Measurements from ENCODE around the gene KRT24. TPM values are rescaled to one million over a fixed set of nuclear protein-coding genes. Genes with fewer than 3 reads are reported as not detected.
"Not testable (repeated sequence)": the region's sequence is repeated elsewhere in the genome, so short reads cannot be mapped to it uniquely, and the experiment has no call there.

KRT24 gene
- total RNA-seq = not detected in 2 replicates

DNA sequence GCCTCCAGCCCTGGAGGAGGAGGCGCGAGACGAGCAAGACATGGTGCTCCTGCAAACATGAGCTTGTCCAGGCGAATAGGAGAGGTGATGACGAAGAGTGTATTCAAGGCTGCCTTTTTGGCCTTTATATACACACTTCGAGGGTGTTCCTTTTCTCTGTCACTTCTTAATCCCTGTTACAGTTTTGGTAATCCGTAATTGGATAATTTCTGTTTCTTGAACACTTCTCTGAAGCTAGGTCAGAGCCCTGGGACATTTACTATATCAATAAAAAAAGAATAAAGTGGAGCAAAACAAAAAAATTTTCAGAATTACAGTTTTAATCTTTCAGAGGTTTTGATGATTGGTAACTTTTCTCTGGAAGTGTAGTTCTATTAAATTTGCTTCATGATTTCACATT is at the start of gene KRT24:
TSS of gene KRT24 (minus strand) at position 101 of the 400 bp plus-strand sequence. CDS start at position 42, 59 bp downstream.
- peaks cover 34% of the 10 kb centered on the region for H3K27me3 Mint-ChIP-seq
- no peak within 1 kb of the TSS for H3K27ac Mint-ChIP-seq
- intact Hi-C loops (cut with micrococcal nuclease) = no loop called here
- H3K9me3 Mint-ChIP-seq = no peaks in the 10 kb centered on the region
- DNase-seq = no peak
- H3K4me3 Mint-ChIP-seq = no peak within 1 kb of the TSS
- H3K4me1 Mint-ChIP-seq = no peaks in the 10 kb centered on the region
- H3K36me3 Mint-ChIP-seq (ENCODE audit: low read depth) = no peaks in the 10 kb centered on the region

GRCh38 chr17:40751065-40751464 is 47.5 kb upstream of the KRT24 start:
- Mint-ChIP-seq H3K36me3 (ENCODE audit: low read depth) (no peaks in the 10 kb centered on the region), H3K9me3 (peaks cover 4% of the 10 kb centered on the region), H3K27me3 (peaks cover 37% of the 10 kb centered on the region), H3K27ac (no peak overlapping the region), H3K4me1 (no peaks in the 10 kb centered on the region), H3K4me3 (no peak overlapping the region)
- intact Hi-C loops (cut with micrococcal nuclease) = no loop called here
- DNase-seq = peak; percentile 41

GRCh38 chr17:40750391-40750790 is 46.8 kb upstream of the KRT24 start:
- Mint-ChIP-seq H3K36me3 (ENCODE audit: low read depth) (no peaks in the 10 kb centered on the region), H3K4me1 (no peaks in the 10 kb centered on the region), H3K4me3 (no peak overlapping the region), H3K27ac (no peak overlapping the region), H3K9me3 (peaks cover 4% of the 10 kb centered on the region), H3K27me3 (peaks cover 34% of the 10 kb centered on the region)
- intact Hi-C loops (cut with micrococcal nuclease) = no loop called here
- DNase-seq = no peak

DNA sequence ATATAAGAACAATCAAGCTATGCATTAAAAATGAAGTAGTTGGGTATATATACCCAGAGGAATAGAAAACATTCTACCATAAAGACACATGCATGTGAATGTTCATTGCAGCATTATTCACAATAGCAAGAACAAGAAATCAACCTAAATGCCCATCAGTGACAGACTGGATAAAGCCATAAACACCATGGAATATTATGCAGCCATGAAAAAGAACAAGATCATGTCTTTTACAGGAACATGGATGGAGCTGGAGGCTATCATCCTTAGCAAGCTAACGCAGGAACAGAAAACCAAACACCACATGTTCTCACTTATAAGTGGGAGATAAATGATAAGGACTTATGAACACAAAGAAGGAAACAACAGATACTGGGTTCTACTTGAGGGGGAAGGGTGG is 45.1 kb upstream of the KRT24 start:
- intact Hi-C loops (cut with micrococcal nuclease); H3K36me3 Mint-ChIP-seq (ENCODE audit: low read depth); H3K4me3 Mint-ChIP-seq; DNase-seq; H3K9me3 Mint-ChIP-seq; H3K4me1 Mint-ChIP-seq; H3K27ac Mint-ChIP-seq: not testable (repeated sequence)
- peaks cover 38% of the 10 kb centered on the region for H3K27me3 Mint-ChIP-seq

DNA sequence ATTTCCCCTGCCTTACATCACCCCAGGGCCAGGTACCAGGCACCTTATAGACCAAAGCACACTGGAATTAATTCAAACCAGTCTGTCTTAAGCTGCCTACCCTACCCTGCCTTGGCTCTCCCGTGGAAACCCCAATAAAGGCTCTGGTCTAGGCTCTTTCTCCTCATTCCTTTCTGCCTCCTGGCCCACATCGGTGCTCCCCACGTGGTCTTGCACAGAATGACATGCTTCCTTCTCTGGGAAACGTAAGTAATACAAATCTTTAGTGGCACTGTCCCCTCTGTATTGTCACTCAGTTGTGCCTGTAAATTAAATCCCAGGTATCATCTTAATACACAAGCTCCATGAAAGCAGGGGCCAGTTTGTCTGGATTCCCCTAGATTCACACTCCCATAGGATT is 35.0 kb upstream of the KRT24 start:
- DNase-seq = peak; percentile 32
- no peak overlapping the region for H3K27ac Mint-ChIP-seq
- H3K4me1 Mint-ChIP-seq = no peaks in the 10 kb centered on the region
- peaks cover 6% of the 10 kb centered on the region for H3K9me3 Mint-ChIP-seq
- peaks cover 39% of the 10 kb centered on the region for H3K27me3 Mint-ChIP-seq
- intact Hi-C loops (cut with micrococcal nuclease) = no loop called here
- H3K4me3 Mint-ChIP-seq = no peak overlapping the region
- no peaks in the 10 kb centered on the region for H3K36me3 Mint-ChIP-seq (ENCODE audit: low read depth)

GRCh38 chr17:40735016-40735415 is 31.5 kb upstream of the KRT24 start:
- H3K27me3 Mint-ChIP-seq = peaks cover 47% of the 10 kb centered on the region
- intact Hi-C loops (cut with micrococcal nuclease) = no loop called here
- H3K27ac Mint-ChIP-seq = no peak overlapping the region
- no peaks in the 10 kb centered on the region for H3K4me1 Mint-ChIP-seq
- no peak for DNase-seq
- no peaks in the 10 kb centered on the region for H3K9me3 Mint-ChIP-seq
- H3K36me3 Mint-ChIP-seq (ENCODE audit: low read depth) = no peaks in the 10 kb centered on the region
- H3K4me3 Mint-ChIP-seq = no peak overlapping the region

DNA sequence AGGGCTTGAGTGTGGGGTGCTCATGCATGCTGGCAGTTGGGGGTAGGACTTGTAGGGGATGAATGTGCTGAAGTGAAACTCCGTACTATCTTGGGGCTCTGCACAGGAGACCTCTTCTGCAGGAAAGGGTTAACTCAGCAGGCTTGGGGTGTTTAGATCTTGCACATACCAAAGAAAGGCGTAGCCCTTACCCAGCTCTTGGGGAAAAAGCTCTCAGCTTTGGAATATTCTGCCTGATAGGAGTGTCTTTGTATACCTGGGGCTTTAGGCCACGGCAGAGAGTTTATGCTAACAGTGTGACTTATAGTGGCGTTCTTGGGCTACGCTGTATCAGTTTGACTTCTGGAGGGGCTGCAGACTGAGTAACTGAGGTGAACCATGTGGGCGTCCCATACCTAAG is 30.5 kb upstream of the KRT24 start:
- no peak overlapping the region for H3K27ac Mint-ChIP-seq
- H3K4me3 Mint-ChIP-seq = no peak overlapping the region
- no peak for DNase-seq
- intact Hi-C loops (cut with micrococcal nuclease) = no loop called here
- no peaks in the 10 kb centered on the region for H3K36me3 Mint-ChIP-seq (ENCODE audit: low read depth)
- H3K4me1 Mint-ChIP-seq = no peaks in the 10 kb centered on the region
- H3K9me3 Mint-ChIP-seq = no peaks in the 10 kb centered on the region
- H3K27me3 Mint-ChIP-seq = peaks cover 46% of the 10 kb centered on the region

GRCh38 chr17:40730970-40731369 is 27.4 kb upstream of the KRT24 start:
- H3K4me1 Mint-ChIP-seq = peaks cover 2% of the 10 kb centered on the region
- no peaks in the 10 kb centered on the region for H3K9me3 Mint-ChIP-seq
- no peak for DNase-seq
- H3K27me3 Mint-ChIP-seq = peaks cover 43% of the 10 kb centered on the region
- H3K4me3 Mint-ChIP-seq = no peak overlapping the region
- no peak overlapping the region for H3K27ac Mint-ChIP-seq
- no peaks in the 10 kb centered on the region for H3K36me3 Mint-ChIP-seq (ENCODE audit: low read depth)
- intact Hi-C loops (cut with micrococcal nuclease) = no loop called here

GRCh38 chr17:40727447-40728231 is 24.1 kb upstream of the KRT24 start:
- peaks cover 6% of the 10 kb centered on the region for H3K9me3 Mint-ChIP-seq
- H3K4me1 Mint-ChIP-seq = peaks cover 2% of the 10 kb centered on the region
- H3K27me3 Mint-ChIP-seq = peaks cover 46% of the 10 kb centered on the region
- H3K27ac Mint-ChIP-seq = no peak overlapping the region
- no peak overlapping the region for H3K4me3 Mint-ChIP-seq
- no peaks in the 10 kb centered on the region for H3K36me3 Mint-ChIP-seq (ENCODE audit: low read depth)
- intact Hi-C loops (cut with micrococcal nuclease) = no loop called here
- DNase-seq = no peak

- H3K4me1 Mint-ChIP-seq = peaks cover 2% of the 10 kb centered on the region
- no peak for DNase-seq
- H3K27ac Mint-ChIP-seq = no peak overlapping the region
- peaks cover 6% of the 10 kb centered on the region for H3K9me3 Mint-ChIP-seq
- intact Hi-C loops (cut with micrococcal nuclease) = no loop called here
- no peaks in the 10 kb centered on the region for H3K36me3 Mint-ChIP-seq (ENCODE audit: low read depth)
- H3K4me3 Mint-ChIP-seq = no peak overlapping the region
- H3K27me3 Mint-ChIP-seq = peaks cover 45% of the 10 kb centered on the region
These were observed 23.4 kb upstream of the KRT24 start for GRCh38 chr17:40726919-40727318.

DNA sequence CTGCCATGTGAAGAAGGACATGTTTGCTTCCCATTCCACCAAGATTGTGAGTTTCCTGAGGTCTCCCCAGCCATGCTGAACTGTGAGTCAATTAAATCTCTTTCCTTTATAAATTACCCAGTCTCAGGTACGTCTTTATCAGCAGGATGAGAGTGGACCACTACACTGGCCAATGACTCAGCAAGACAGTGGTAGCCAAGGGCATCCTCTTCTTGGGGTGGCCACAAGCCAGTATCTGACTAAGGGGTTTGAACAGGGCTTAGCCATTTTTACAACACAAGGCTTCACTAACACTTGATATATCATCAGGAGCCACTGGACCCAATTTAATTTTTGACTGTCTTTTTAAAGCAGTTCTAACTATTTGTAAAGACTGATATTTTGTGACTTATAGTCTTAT is 21.1 kb upstream of the KRT24 start:
- no peak for DNase-seq
- H3K27ac Mint-ChIP-seq = no peak overlapping the region
- peaks cover 45% of the 10 kb centered on the region for H3K27me3 Mint-ChIP-seq
- H3K4me3 Mint-ChIP-seq = no peak overlapping the region
- peaks cover 6% of the 10 kb centered on the region for H3K9me3 Mint-ChIP-seq
- intact Hi-C loops (cut with micrococcal nuclease) = no loop called here
- H3K4me1 Mint-ChIP-seq = peaks cover 2% of the 10 kb centered on the region
- H3K36me3 Mint-ChIP-seq (ENCODE audit: low read depth) = no peaks in the 10 kb centered on the region

- Mint-ChIP-seq H3K27ac (no peak overlapping the region), H3K9me3 (peaks cover 6% of the 10 kb centered on the region), H3K36me3 (ENCODE audit: low read depth) (no peaks in the 10 kb centered on the region), H3K4me1 (no peaks in the 10 kb centered on the region), H3K4me3 (no peak overlapping the region), H3K27me3 (peaks cover 46% of the 10 kb centered on the region)
- intact Hi-C loops (cut with micrococcal nuclease) = no loop called here
- no peak for DNase-seq
These were observed 18.7 kb upstream of the KRT24 start for GRCh38 chr17:40722241-40722640.

- Mint-ChIP-seq H3K27me3 (peaks cover 40% of the 10 kb centered on the region), H3K36me3 (ENCODE audit: low read depth) (no peaks in the 10 kb centered on the region), H3K27ac (no peak overlapping the region), H3K4me1 (no peaks in the 10 kb centered on the region), H3K4me3 (no peak overlapping the region), H3K9me3 (peaks cover 6% of the 10 kb centered on the region)
- no peak for DNase-seq
- intact Hi-C loops (cut with micrococcal nuclease) = no loop called here
These were observed 17.3 kb upstream of the KRT24 start for GRCh38 chr17:40720899-40721298.

DNA sequence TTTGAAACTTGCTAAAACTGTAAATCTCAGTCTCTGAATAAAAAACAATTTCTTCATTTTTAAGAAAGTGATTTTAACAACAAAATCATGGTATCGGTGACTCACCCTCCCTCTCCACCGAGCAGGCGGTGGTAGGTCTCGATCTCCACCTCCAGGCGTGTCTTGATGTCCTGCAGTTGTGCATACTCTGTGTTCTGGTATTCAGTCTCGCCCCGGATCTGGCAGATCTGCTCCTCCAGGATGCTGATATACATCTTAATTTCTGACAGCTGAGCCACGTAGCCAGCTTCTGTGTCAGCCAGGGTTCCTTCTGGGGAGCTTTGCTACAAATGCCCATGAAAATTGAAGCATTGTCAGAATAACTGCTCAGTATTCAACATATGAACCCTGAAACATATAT is 15.4 kb upstream of the KRT24 start:
- Mint-ChIP-seq H3K4me1 (no peaks in the 10 kb centered on the region), H3K36me3 (ENCODE audit: low read depth) (no peaks in the 10 kb centered on the region), H3K9me3 (peaks cover 4% of the 10 kb centered on the region), H3K4me3 (no peak overlapping the region), H3K27me3 (peaks cover 33% of the 10 kb centered on the region), H3K27ac (no peak overlapping the region)
- DNase-seq = no peak
- intact Hi-C loops (cut with micrococcal nuclease) = no loop called here

- Mint-ChIP-seq H3K27ac (no peak overlapping the region), H3K4me3 (no peak overlapping the region), H3K36me3 (ENCODE audit: low read depth) (no peaks in the 10 kb centered on the region), H3K27me3 (peaks cover 25% of the 10 kb centered on the region), H3K4me1 (no peaks in the 10 kb centered on the region), H3K9me3 (no peaks in the 10 kb centered on the region)
- intact Hi-C loops (cut with micrococcal nuclease) = no loop called here
- no peak for DNase-seq
These were observed 14.2 kb upstream of the KRT24 start for GRCh38 chr17:40717776-40718175.
